Smooth muscle cell (in vitro differentiated cells): ENCODE results near the gene APOA4. TPM values are rescaled to one million over a fixed set of nuclear protein-coding genes. Genes with fewer than 3 reads are reported as not detected.

Experiments
- DNase-seq: peaks from one replicate; lab custom pipeline; 2025; ENCODE audit not compliant: unreplicated experiment; lab: John Stamatoyannopoulos, UW
- H2AFZ ChIP-seq: fragments of 200-600 bp; sonication (generic); 2 replicates; pipeline ENCODE4 v1.6.0; 2016; ENCODE audit warnings: antibody characterized with exemption, low read depth, mild to moderate bottlenecking
- H3F3A ChIP-seq: fragments of 200-600 bp; sonication (generic); 2 replicates; pipeline ENCODE4 v1.6.0; 2017; ENCODE audit warnings: antibody characterized with exemption, low read depth
- H3K27ac ChIP-seq: fragments of 200-600 bp; sonication (generic); 2 replicates; pipeline ENCODE4 v1.5.1; 2016; ENCODE audit warnings: low read depth, mild to moderate bottlenecking
- H3K27me3 ChIP-seq: fragments of 200-600 bp; sonication (generic); 2 replicates; pipeline ENCODE4 v1.6.1; 2016; ENCODE audit warnings: low read depth, mild to moderate bottlenecking
- H3K36me3 ChIP-seq: fragments of 200-600 bp; sonication (generic); 2 replicates; pipeline ENCODE4 v1.5.1; 2016; ENCODE audit warnings: low read depth
- H3K4me1 ChIP-seq: fragments of 200-600 bp; sonication (generic); 2 replicates; pipeline ENCODE4 v1.5.1; 2016; ENCODE audit warnings: low read depth
- H3K4me2 ChIP-seq: fragments of 200-600 bp; sonication (generic); 2 replicates; pipeline ENCODE4 v1.6.0; 2016; ENCODE audit warnings: mild to moderate bottlenecking
- H3K4me3 ChIP-seq: fragments of 200-600 bp; sonication (generic); 2 replicates; pipeline ENCODE4 v1.5.1; 2016; ENCODE audit warnings: mild to moderate bottlenecking
- H3K79me2 ChIP-seq: fragments of 200-600 bp; sonication (generic); 2 replicates; pipeline ENCODE4 v1.6.0; 2016; ENCODE audit warnings: low read depth, mild to moderate bottlenecking
- H3K9ac ChIP-seq: fragments of 200-600 bp; sonication (generic); 2 replicates; pipeline ENCODE4 v1.6.0; 2016; ENCODE audit warnings: low read depth
- H3K9me3 ChIP-seq: fragments of 200-600 bp; sonication (generic); replicated peaks from 2 replicates; pipeline ENCODE4 v1.5.1; 2016; ENCODE audit warnings: low read depth
- H4K20me1 ChIP-seq: fragments of 200-600 bp; sonication (generic); 2 replicates; pipeline ENCODE4 v1.6.0; 2016; ENCODE audit warnings: low read depth
- CTCF ChIP-seq: fragments of 200-600 bp; sonication (generic); IDR thresholded peaks from 2 replicates; pipeline ENCODE4 v1.5.1; 2017; ENCODE audit warnings: borderline replicate concordance, mild to moderate bottlenecking, antibody characterized with exemption; ENCODE audit not compliant: insufficient read depth, poor library complexity, severe bottlenecking
- WGBS: methylation state at CpG from one replicate; pipeline ENCODE4 v1.1.7; 2016; ENCODE audit warnings: low lambda C conversion rate; 5-methylcytosine and 5-hydroxymethylcytosine counted together
- polyA plus RNA-seq: library from polyadenylated mRNA; unstranded; fragments of >200 nt; fragmentation: Nextera tagmentation; extraction: Ambion mirVana; gene quantifications from 2 replicates; pipeline ENCODE4 v1.2.1, GENCODE V29; 2016
- total RNA-seq: library from RNA; depleted of rRNA; stranded (reverse); fragments of >200 nt; gene quantifications from 2 replicates; pipeline ENCODE4 v1.2.3, GENCODE V29; 2014

Gene APOA4
- total and polyA plus RNA-seq, 2 experiments from 2014 or later = 0.15 TPM; not detected in 1

GRCh38 chr11:116830184-116830912, 7.2 kb upstream of the APOA4 start:
- TF ChIP-seq CTCF = no peak
- Histone ChIP-seq H3K9me3 (no peaks in the 10 kb centered on the region), H3K36me3 (no peaks in the 10 kb centered on the region), H3K27ac (no peak overlapping the region), H2AFZ (no peak overlapping the region), H3K4me2 (no peak overlapping the region), H4K20me1 (no peaks in the 10 kb centered on the region), H3K4me1 (no peaks in the 10 kb centered on the region), H3K79me2 (no peaks in the 10 kb centered on the region), H3K9ac (no peak overlapping the region), H3F3A (no peaks in the 10 kb centered on the region), H3K27me3 (no peaks in the 10 kb centered on the region), H3K4me3 (no peak overlapping the region)
- 94% methylated on average over 13 of the region's 17 CpGs for WGBS
- DNase-seq = no peak

GRCh38 chr11:116829525-116830183, 6.5 kb upstream of the APOA4 start, which contains the start of gene APOC3:
APOC3 (plus strand) TSS chr11:116829907; CDS start chr11:116830583, 676 bp downstream.
- Histone ChIP-seq H3F3A (no peaks in the 10 kb centered on the region), H3K4me2 (no peak within 1 kb of the TSS), H3K36me3 (no peaks in the 10 kb centered on the region), H4K20me1 (no peaks in the 10 kb centered on the region), H3K27ac (no peak within 1 kb of the TSS), H3K9me3 (no peaks in the 10 kb centered on the region), H3K79me2 (no peaks in the 10 kb centered on the region), H3K4me3 (no peak within 1 kb of the TSS), H3K27me3 (no peaks in the 10 kb centered on the region), H2AFZ (no peak within 1 kb of the TSS), H3K9ac (no peak within 1 kb of the TSS), H3K4me1 (no peaks in the 10 kb centered on the region)
- WGBS = 83% methylated on average over 9 of the region's 9 CpGs
- no peak for TF ChIP-seq CTCF
- no peak for DNase-seq

- Histone ChIP-seq H3F3A (no peaks in the 10 kb centered on the region), H3K9ac (no peak overlapping the region), H3K27ac (no peak overlapping the region), H2AFZ (no peak overlapping the region), H3K79me2 (no peaks in the 10 kb centered on the region), H3K4me2 (no peak overlapping the region), H4K20me1 (no peaks in the 10 kb centered on the region), H3K27me3 (no peaks in the 10 kb centered on the region), H3K36me3 (no peaks in the 10 kb centered on the region), H3K9me3 (no peaks in the 10 kb centered on the region), H3K4me1 (no peaks in the 10 kb centered on the region), H3K4me3 (no peak overlapping the region)
- WGBS = 72% methylated on average over 16 of the region's 16 CpGs
- no peak for DNase-seq
- no peak for TF ChIP-seq CTCF
Observed at GRCh38 chr11:116828632-116829524, 5.8 kb upstream of the APOA4 start.
